Esophagus muscularis mucosa (tissue), 4 donors: ENCODE data around the gene CX3CR1. TPM values are rescaled to one million over a fixed set of nuclear protein-coding genes. Genes with fewer than 3 reads are reported as not detected.

Experiments used
- DNase-seq: peaks from one replicate; pipeline ENCODE4 v3.0.0-alpha.2; 2017; ENCODE audit errors: extremely low spot score
- H3K27ac ChIP-seq, 4 donors: fragments of 200-600 bp; sonication (generic); replicated peaks in 1 of 4; 1 replicate in 3 of 4; 2 replicates in 1 of 4; pipeline ENCODE4 v1.5.1; 2016 to 2019; ENCODE audit warnings: mild to moderate bottlenecking in 1 of 4
- H3K27me3 ChIP-seq, 4 donors: fragments of 200-600 bp; sonication (generic); one replicate each; pipeline versions ENCODE4 v1.5.1 to v1.6.0; 2016 to 2019
- H3K36me3 ChIP-seq, 4 donors: fragments of 200-600 bp; sonication (generic); one replicate each; pipeline ENCODE4 v1.5.1; 2016 to 2019
- H3K4me1 ChIP-seq, 4 donors: fragments of 200-600 bp; sonication (generic); one replicate each; pipeline ENCODE4 v1.5.1; 2016 to 2019
- H3K4me3 ChIP-seq, 4 donors: fragments of 200-600 bp; sonication (generic); 1 replicate in 2 of 4; 2 replicates in 2 of 4; pipeline ENCODE4 v1.5.1; 2016 to 2019; ENCODE audit warnings: mild to moderate bottlenecking in 4 of 4, moderate library complexity in 1 of 4
- H3K9me3 ChIP-seq, 4 donors: fragments of 200-600 bp; sonication (generic); 1 replicate in 3 of 4; 2 replicates in 1 of 4; pipeline ENCODE4 v1.5.1; 2016 to 2019
- EP300 ChIP-seq: sonication (generic); formaldehyde crosslinking; IDR thresholded peaks from one replicate; pipeline ENCODE4 v1.6.1; 2017; ENCODE audit warnings: antibody characterized with exemption
- POLR2A ChIP-seq: fragments of 450-650 bp; IDR thresholded peaks from one replicate; pipeline ENCODE4 v1.6.1; 2017; ENCODE audit warnings: antibody characterized with exemption, moderate library complexity, mild to moderate bottlenecking, low read depth
- POLR2AphosphoS5 ChIP-seq, 2 donors: sonication (generic); formaldehyde crosslinking; IDR thresholded peaks; one replicate each; pipeline ENCODE4 v1.6.1; 2017; ENCODE audit warnings: antibody characterized with exemption in 2 of 2
- WGBS: methylation state at CpG from one replicate; pipeline ENCODE4 v1.1.5; 2018; 5-methylcytosine and 5-hydroxymethylcytosine counted together
- intact Hi-C: fragments of 100-400 bp; cut with DNase I; formaldehyde crosslinking; loops from one replicate; pipeline ENCODE4 v1.15.1; 2023
- total RNA-seq, 4 donors: library from RNA; depleted of rRNA; stranded (reverse); fragments of >200 nt; gene quantifications; one replicate each; pipeline versions ENCODE4 v1.1.0 to v1.2.1, GENCODE V29; 2016
- TF ChIP-seq, protein P1 (sequence below), 3 experiments: fragments of 200-600 bp in 2 of 3; fragments of 450-650 bp in 1 of 3; sonication (generic) in 2 of 3; IDR thresholded peaks; one replicate each; pipeline ENCODE4 v1.5.1; 2017 to 2019; ENCODE audit warnings: antibody characterized with exemption in 3 of 3, mild to moderate bottlenecking in 2 of 3, moderate library complexity in 1 of 3

Gene CX3CR1
- total RNA-seq, 4 donors from 2014 or later: 0.23 to 0.78 (median 0.46) TPM

DNA sequence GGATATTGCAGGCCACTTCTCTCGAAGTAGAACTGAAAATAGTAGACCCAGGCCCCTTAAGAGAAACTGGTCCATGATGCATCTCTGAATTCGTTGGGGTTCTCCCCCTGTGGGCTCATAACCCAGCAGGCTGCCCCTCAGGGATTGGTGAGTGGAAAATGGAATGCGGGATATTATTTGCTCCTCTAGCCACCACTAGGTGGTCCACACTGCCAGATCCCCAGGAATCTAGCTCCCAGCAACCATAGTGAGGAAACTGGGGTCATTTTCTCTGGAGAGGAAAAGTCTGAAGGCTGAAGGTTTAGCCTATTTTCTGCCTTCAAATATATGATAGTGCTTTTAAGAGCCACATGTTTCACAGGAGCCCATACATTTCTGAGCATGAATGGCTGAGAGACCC lies 6.7 kb downstream of the CX3CR1 start:
- H3K9me3 ChIP-seq: no peaks in the 10 kb centered on the region
- no peak for TF ChIP-seq POLR2A
- no peak for TF ChIP-seq POLR2AphosphoS5 (IDR thresholded peaks at IDR 0.05)
- TF ChIP-seq, protein P1, sequence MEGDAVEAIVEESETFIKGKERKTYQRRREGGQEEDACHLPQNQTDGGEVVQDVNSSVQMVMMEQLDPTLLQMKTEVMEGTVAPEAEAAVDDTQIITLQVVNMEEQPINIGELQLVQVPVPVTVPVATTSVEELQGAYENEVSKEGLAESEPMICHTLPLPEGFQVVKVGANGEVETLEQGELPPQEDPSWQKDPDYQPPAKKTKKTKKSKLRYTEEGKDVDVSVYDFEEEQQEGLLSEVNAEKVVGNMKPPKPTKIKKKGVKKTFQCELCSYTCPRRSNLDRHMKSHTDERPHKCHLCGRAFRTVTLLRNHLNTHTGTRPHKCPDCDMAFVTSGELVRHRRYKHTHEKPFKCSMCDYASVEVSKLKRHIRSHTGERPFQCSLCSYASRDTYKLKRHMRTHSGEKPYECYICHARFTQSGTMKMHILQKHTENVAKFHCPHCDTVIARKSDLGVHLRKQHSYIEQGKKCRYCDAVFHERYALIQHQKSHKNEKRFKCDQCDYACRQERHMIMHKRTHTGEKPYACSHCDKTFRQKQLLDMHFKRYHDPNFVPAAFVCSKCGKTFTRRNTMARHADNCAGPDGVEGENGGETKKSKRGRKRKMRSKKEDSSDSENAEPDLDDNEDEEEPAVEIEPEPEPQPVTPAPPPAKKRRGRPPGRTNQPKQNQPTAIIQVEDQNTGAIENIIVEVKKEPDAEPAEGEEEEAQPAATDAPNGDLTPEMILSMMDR (IDR thresholded peaks at IDR 0.05): no peak
- TF ChIP-seq EP300: no peak
- H3K27ac ChIP-seq: no peak overlapping the region
- H3K4me3 ChIP-seq: no peak overlapping the region
- H3K36me3 ChIP-seq: no peaks in the 10 kb centered on the region
- no peaks in the 10 kb centered on the region for H3K4me1 ChIP-seq
- no peaks in the 10 kb centered on the region for H3K27me3 ChIP-seq
- intact Hi-C loops: no loop called here
- WGBS: 69% methylated on average over 3 of the region's 3 CpGs
- no peak for DNase-seq

DNA sequence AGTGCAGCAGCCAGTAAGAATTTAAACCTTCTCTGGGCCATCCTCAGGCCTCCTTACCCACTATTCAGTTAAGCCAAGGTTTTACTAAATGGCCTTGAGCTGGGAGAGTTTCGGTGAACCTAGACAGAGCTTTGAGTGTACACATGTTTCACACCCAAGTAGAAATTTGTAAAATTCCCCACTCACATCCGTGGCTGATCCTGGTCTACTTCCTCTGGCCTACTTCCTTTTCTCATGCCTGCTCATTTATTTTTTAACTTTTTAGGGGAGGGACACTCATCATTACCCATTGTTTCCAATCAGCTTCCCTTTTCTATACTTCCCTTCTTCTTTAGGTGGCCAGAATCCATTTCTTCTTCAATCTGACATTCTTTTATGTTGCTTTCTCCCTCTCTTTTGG lies 7.6 kb downstream of the CX3CR1 start:
- H3K9me3 ChIP-seq: no peaks in the 10 kb centered on the region
- TF ChIP-seq, protein P1 (IDR thresholded peaks at IDR 0.05): no peak
- no peak for TF ChIP-seq POLR2A
- no peak for TF ChIP-seq EP300
- TF ChIP-seq POLR2AphosphoS5 (IDR thresholded peaks at IDR 0.05): no peak
- DNase-seq: no peak
- H3K4me3 ChIP-seq: no peak overlapping the region
- no peaks in the 10 kb centered on the region for H3K27me3 ChIP-seq
- no peaks in the 10 kb centered on the region for H3K4me1 ChIP-seq
- no peaks in the 10 kb centered on the region for H3K36me3 ChIP-seq
- 66% methylated on average over 2 of the region's 2 CpGs for WGBS
- intact Hi-C loops: no loop called here
- no peak overlapping the region for H3K27ac ChIP-seq

DNA sequence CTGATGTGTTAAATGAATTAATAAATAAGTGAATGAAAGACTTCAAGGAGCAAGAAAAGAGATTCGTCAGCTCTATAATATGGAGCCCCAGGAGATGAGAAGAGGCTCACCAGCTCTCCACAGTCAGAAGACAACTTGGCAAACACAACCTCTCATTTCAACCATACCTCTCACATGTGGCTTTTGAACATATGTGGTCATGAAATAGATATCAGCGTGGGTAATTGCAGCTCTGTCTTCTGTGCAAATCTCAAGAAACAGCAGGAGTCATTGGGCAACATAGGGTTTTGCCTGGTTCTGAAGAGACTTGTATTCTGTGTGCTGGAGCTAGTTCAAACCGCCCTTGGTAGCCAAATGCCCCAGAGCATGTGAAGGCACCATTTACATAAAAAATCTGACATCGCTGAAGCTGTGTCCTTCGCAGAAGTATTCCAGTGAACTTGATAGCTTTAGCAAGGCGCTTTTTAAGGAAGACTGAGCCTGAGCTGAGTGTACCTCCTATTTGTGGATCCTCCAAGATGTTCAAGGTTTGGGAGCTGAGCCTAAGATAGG lies 8.4 kb downstream of the CX3CR1 start:
- H3K9me3 ChIP-seq: no peaks in the 10 kb centered on the region
- no peak overlapping the region for H3K27ac ChIP-seq
- no peak for TF ChIP-seq POLR2AphosphoS5 (IDR thresholded peaks at IDR 0.05)
- no peak overlapping the region for H3K4me3 ChIP-seq
- H3K27me3 ChIP-seq: no peaks in the 10 kb centered on the region
- H3K4me1 ChIP-seq: no peaks in the 10 kb centered on the region
- no peaks in the 10 kb centered on the region for H3K36me3 ChIP-seq
- no peak for DNase-seq
- 92% methylated on average over 6 of the region's 6 CpGs for WGBS
- intact Hi-C loops: no loop called here

DNA sequence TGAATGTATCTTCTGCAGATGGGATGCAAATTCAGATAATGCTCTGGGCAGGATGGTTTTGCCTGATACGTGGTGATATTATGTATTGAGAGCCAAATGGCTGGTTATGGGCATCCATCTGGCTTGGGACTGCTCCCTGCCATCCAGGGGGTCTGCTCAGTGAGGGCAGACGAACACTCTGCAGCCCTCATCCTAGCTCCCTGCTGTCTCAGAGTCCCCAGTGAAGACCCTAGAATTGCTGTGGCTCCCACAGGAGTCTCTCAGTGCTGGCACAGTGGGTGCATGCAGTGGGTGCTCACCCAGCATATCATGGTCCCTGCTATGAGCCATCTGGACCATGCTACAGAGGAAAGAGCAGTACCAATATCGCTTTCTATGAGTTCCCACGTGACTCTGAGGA lies 10.3 kb downstream of the CX3CR1 start:
- WGBS: 75% methylated on average over 3 of the region's 4 CpGs

DNA sequence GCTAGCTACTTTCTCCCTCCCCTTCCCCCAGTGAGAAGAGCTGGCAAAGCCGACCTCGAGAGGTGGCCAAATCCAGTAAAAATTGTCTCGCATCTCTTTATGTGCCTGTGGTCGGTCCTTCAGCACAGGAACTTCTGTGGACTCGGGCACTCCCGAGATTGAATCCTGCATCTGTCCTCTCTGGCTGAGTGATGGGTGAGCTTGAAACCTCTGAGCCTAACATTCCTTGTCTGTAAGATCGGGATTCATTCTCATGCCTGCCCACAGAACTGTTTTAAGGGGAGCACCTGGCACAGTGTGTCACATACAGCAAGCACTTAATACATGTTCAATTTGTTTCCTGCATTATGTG lies 11.3 kb downstream of the CX3CR1 start:
- WGBS: 84% methylated on average over 6 of the region's 7 CpGs
- Histone ChIP-seq H3K4me3 (no peak overlapping the region), H3K27ac (no peak overlapping the region), H3K27me3 (no peaks in the 10 kb centered on the region), H3K36me3 (no peaks in the 10 kb centered on the region), H3K9me3 (no peaks in the 10 kb centered on the region), H3K4me1 (no peaks in the 10 kb centered on the region)
- no peak for DNase-seq
- intact Hi-C loops: no loop called here
- TF ChIP-seq EP300: no peak
- no peak for TF ChIP-seq POLR2AphosphoS5 (IDR thresholded peaks at IDR 0.05)
- TF ChIP-seq POLR2A: no peak
- TF ChIP-seq, protein P1 (IDR thresholded peaks at IDR 0.05): no peak

More for the DNA sequence above, 10.3 kb downstream of the CX3CR1 start:
- H3K4me1 ChIP-seq: no peaks in the 10 kb centered on the region
- no peaks in the 10 kb centered on the region for H3K27me3 ChIP-seq
- no peak overlapping the region for H3K4me3 ChIP-seq
- intact Hi-C loops: no loop called here
- no peaks in the 10 kb centered on the region for H3K9me3 ChIP-seq
- DNase-seq: no peak
- H3K27ac ChIP-seq: no peak overlapping the region
- H3K36me3 ChIP-seq: no peaks in the 10 kb centered on the region
- TF ChIP-seq POLR2AphosphoS5 (IDR thresholded peaks at IDR 0.05) (no peak), EP300 (no peak)
- TF ChIP-seq, protein P1 (IDR thresholded peaks at IDR 0.05): no peak
